ENCODE data around the gene ZNF367. TPM values are rescaled to one million over a fixed set of nuclear protein-coding genes. Genes with fewer than 3 reads are reported as not detected.

The ZNF367 gene
- total RNA-seq, 1 experiment from 2014 or later = 14.0 TPM

- Histone ChIP-seq H3K27me3 (ENCODE audit: low read length) (no peaks in the 10 kb centered on the region), H3K4me2 (ENCODE audit: low read length) (no peak overlapping the region), H3K9me2 (replicated peaks; ENCODE audit: low read length) (no peaks in the 10 kb centered on the region), H3K9ac (ENCODE audit: low read length) (no peak overlapping the region), H2AFZ (ENCODE audit: low read length) (no peak overlapping the region), H3K79me2 (ENCODE audit: low read length) (no peaks in the 10 kb centered on the region), H3K36me3 (ENCODE audit: low read depth, low read length) (no peaks in the 10 kb centered on the region), H3K9me3 (ENCODE audit: low read length) (no peaks in the 10 kb centered on the region), H4K20me1 (ENCODE audit: low read length) (no peaks in the 10 kb centered on the region), H3K27ac (ENCODE audit: low read length) (no peak overlapping the region), H3K4me1 (ENCODE audit: insufficient read depth, low read length) (peaks cover 8% of the 10 kb centered on the region), H3K4me3 (ENCODE audit: low read length) (no peak overlapping the region), H3F3A (ENCODE audit: low read length, unreplicated experiment) (peaks cover 7% of the 10 kb centered on the region)
- no TSS peak for BruUV-seq (replicated peaks)
- intact Hi-C loops (cut with micrococcal nuclease) = no loop called here
- CTCF ChIA-PET = no interaction called here
- no peak for ATAC-seq
- POLR2A ChIA-PET (ENCODE audit: unreplicated experiment) = no interaction called here
- no peak for DNase-seq
- no peak for TF ChIP-seq EZH2phosphoT487 (IDR thresholded peaks at IDR 0.05; ENCODE audit: borderline replicate concordance, low read length)
- TF ChIP-seq, protein P1, sequence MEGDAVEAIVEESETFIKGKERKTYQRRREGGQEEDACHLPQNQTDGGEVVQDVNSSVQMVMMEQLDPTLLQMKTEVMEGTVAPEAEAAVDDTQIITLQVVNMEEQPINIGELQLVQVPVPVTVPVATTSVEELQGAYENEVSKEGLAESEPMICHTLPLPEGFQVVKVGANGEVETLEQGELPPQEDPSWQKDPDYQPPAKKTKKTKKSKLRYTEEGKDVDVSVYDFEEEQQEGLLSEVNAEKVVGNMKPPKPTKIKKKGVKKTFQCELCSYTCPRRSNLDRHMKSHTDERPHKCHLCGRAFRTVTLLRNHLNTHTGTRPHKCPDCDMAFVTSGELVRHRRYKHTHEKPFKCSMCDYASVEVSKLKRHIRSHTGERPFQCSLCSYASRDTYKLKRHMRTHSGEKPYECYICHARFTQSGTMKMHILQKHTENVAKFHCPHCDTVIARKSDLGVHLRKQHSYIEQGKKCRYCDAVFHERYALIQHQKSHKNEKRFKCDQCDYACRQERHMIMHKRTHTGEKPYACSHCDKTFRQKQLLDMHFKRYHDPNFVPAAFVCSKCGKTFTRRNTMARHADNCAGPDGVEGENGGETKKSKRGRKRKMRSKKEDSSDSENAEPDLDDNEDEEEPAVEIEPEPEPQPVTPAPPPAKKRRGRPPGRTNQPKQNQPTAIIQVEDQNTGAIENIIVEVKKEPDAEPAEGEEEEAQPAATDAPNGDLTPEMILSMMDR (conservative IDR thresholded peaks at IDR 0.05; ENCODE audit: low read depth, low read length) = no peak
- no peak for TF ChIP-seq EZH2 (IDR thresholded peaks at IDR 0.05; ENCODE audit: low read length, unreplicated experiment)
Measured at GRCh38 chr9:96425500-96426169, 7.5 kb upstream of the ZNF367 start.

GRCh38 chr9:96423985-96424336, 5.8 kb upstream of the ZNF367 start:
- CTCF ChIA-PET = no interaction called here
- no peak overlapping the region for H3K27ac ChIP-seq (ENCODE audit: low read length)

More at GRCh38 chr9:96423985-96424336, 5.8 kb upstream of the ZNF367 start:
- Histone ChIP-seq H3K36me3 (ENCODE audit: low read depth, low read length) (no peaks in the 10 kb centered on the region), H3K4me2 (ENCODE audit: low read length) (no peak overlapping the region), H3K4me1 (ENCODE audit: insufficient read depth, low read length) (peaks cover 19% of the 10 kb centered on the region), H3K9me2 (replicated peaks; ENCODE audit: low read length) (no peaks in the 10 kb centered on the region), H3K4me3 (ENCODE audit: low read length) (no peak overlapping the region), H3K79me2 (ENCODE audit: low read length) (no peaks in the 10 kb centered on the region), H4K20me1 (ENCODE audit: low read length) (no peaks in the 10 kb centered on the region), H3K9ac (ENCODE audit: low read length) (no peak overlapping the region), H2AFZ (ENCODE audit: low read length) (no peak overlapping the region), H3K9me3 (ENCODE audit: low read length) (no peaks in the 10 kb centered on the region), H3F3A (ENCODE audit: low read length, unreplicated experiment) (peaks cover 10% of the 10 kb centered on the region), H3K27me3 (ENCODE audit: low read length) (no peaks in the 10 kb centered on the region)
- no peak for ATAC-seq
- intact Hi-C loops (cut with micrococcal nuclease) = no loop called here
- POLR2A ChIA-PET (ENCODE audit: unreplicated experiment) = no interaction called here
- TF ChIP-seq EZH2phosphoT487 (IDR thresholded peaks at IDR 0.05; ENCODE audit: borderline replicate concordance, low read length) (no peak), EZH2 (IDR thresholded peaks at IDR 0.05; ENCODE audit: low read length, unreplicated experiment) (no peak)
- TF ChIP-seq, protein P1 (conservative IDR thresholded peaks at IDR 0.05; ENCODE audit: low read depth, low read length) = no peak
- no TSS peak for BruUV-seq (replicated peaks)
- no peak for DNase-seq
